ENCODE results near the gene ANKRD9. TPM values are rescaled to one million over a fixed set of nuclear protein-coding genes. Genes with fewer than 3 reads are reported as not detected.

Gene ANKRD9
- total and polyA plus RNA-seq, 2 experiments from 2014 or later = 17.3 to 95.9 TPM

- TF ChIP-seq ZNF462 (CRISPR knock-in tag; IDR thresholded peaks at IDR 0.05) (no peak), NANOG (IDR thresholded peaks at IDR 0.05; ENCODE audit: borderline replicate concordance) (no peak), ETS1 (IDR thresholded peaks at IDR 0.05) (no peak), ZNF114 (CRISPR knock-in tag; IDR thresholded peaks at IDR 0.05) (no peak), EZH2phosphoT487 (IDR thresholded peaks at IDR 0.05; ENCODE audit: unreplicated experiment) (no peak), STAT1 (IDR thresholded peaks at IDR 0.05; ENCODE audit: unreplicated experiment) (no peak), JUNB (IDR thresholded peaks at IDR 0.05; ENCODE audit: unreplicated experiment) (no peak), CREB1 (CRISPR knock-in tag; IDR thresholded peaks at IDR 0.05; ENCODE audit: low read depth) (no peak)
- TF ChIP-seq, protein P1, sequence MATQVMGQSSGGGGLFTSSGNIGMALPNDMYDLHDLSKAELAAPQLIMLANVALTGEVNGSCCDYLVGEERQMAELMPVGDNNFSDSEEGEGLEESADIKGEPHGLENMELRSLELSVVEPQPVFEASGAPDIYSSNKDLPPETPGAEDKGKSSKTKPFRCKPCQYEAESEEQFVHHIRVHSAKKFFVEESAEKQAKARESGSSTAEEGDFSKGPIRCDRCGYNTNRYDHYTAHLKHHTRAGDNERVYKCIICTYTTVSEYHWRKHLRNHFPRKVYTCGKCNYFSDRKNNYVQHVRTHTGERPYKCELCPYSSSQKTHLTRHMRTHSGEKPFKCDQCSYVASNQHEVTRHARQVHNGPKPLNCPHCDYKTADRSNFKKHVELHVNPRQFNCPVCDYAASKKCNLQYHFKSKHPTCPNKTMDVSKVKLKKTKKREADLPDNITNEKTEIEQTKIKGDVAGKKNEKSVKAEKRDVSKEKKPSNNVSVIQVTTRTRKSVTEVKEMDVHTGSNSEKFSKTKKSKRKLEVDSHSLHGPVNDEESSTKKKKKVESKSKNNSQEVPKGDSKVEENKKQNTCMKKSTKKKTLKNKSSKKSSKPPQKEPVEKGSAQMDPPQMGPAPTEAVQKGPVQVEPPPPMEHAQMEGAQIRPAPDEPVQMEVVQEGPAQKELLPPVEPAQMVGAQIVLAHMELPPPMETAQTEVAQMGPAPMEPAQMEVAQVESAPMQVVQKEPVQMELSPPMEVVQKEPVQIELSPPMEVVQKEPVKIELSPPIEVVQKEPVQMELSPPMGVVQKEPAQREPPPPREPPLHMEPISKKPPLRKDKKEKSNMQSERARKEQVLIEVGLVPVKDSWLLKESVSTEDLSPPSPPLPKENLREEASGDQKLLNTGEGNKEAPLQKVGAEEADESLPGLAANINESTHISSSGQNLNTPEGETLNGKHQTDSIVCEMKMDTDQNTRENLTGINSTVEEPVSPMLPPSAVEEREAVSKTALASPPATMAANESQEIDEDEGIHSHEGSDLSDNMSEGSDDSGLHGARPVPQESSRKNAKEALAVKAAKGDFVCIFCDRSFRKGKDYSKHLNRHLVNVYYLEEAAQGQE (IDR thresholded peaks at IDR 0.05; ENCODE audit: unreplicated experiment) = no peak
These were observed 3.6 kb downstream of the ANKRD9 start (continued) for GRCh38 chr14:102505775-102506625.

Measured in GM23338 (cell line).